ENCODE measurements around the gene ANKRD27.
A peak's percentile ranks its signal among the peaks of the same experiment; 100 is the strongest.
"Not testable (repeated sequence)": the region's sequence is repeated elsewhere in the genome, so short reads cannot be mapped to it uniquely, and the experiment has no call there.

The ANKRD27 gene

DNA sequence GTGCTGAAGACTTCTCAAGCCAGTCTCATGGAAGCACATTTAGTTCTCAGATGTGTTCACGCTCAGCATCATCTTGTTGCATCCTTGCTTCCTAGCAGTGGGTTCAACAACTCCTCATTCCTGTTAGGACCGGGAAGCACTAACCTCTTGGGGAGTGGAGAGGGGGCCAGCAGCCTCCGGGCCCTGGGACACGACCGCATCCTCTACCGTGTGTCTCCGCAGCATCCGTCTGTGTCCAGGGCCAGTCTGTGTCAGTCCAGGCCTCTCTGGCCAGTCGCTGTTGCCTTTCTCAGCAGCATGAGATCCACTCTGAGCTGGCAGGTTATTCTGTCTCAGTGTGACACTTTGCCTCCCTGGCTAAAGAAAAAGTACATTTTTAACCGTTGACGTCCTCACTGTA lies 77.0 kb downstream of the ANKRD27 start:
- no peak for FAIRE-seq

DNA sequence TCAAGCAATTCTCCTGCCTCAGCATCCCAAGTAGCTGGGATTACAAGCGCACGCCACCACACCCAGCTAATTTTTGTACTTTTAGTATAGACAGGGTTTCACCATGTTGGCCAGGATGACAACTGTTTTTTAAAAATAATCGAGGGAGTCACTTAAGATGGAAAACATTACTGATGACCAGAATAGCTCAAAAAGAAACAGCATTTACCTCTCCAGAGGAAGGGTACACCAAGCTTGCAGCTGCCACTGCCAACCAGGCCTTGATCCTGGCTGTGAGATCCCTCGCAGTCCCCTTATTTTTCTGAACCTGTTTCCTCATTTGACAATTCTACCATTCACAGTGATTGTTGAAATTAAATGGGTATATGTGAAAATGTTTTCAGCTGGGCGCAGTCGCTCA lies 79.5 kb downstream of the ANKRD27 start:
- FAIRE-seq = no peak

- FAIRE-seq = no peak
These were observed 81.0 kb downstream of the ANKRD27 start for GRCh38 chr19:32594021-32594420.

GRCh38 chr19:32587747-32588504 lies 87.1 kb downstream of the ANKRD27 start:
- not testable (repeated sequence) for FAIRE-seq

GRCh38 chr19:32581705-32582179 lies 93.2 kb downstream of the ANKRD27 start:
- no peak for FAIRE-seq

GRCh38 chr19:32580901-32581704 lies 93.9 kb downstream of the ANKRD27 start, which contains the start of gene PDCD5:
Gene PDCD5 (plus strand): TSS chr19:32581190. CDS start chr19:32581262, 72 bp downstream.
- FAIRE-seq = no peak

GRCh38 chr19:32580353-32580900 lies 94.6 kb downstream of the ANKRD27 start:
- FAIRE-seq = no peak

- FAIRE-seq = no peak
These were observed 98.2 kb downstream of the ANKRD27 start for GRCh38 chr19:32576790-32577189.

DNA sequence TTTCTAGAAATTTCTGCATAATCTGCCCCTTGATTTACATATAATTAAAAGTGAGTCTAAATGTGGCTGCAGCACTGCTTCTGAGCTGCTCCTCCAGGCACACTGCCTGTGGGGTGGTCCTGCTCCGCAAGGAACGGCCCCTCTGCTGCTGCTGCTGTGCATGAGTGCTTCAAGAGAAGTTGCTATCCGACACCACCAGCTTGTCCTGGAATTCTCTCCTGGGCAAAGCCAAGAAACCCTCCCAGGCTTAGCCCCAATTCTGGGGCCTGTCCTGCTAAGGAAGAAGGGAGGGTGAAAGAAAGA lies 101.5 kb downstream of the ANKRD27 start:
- no peak for FAIRE-seq

DNA sequence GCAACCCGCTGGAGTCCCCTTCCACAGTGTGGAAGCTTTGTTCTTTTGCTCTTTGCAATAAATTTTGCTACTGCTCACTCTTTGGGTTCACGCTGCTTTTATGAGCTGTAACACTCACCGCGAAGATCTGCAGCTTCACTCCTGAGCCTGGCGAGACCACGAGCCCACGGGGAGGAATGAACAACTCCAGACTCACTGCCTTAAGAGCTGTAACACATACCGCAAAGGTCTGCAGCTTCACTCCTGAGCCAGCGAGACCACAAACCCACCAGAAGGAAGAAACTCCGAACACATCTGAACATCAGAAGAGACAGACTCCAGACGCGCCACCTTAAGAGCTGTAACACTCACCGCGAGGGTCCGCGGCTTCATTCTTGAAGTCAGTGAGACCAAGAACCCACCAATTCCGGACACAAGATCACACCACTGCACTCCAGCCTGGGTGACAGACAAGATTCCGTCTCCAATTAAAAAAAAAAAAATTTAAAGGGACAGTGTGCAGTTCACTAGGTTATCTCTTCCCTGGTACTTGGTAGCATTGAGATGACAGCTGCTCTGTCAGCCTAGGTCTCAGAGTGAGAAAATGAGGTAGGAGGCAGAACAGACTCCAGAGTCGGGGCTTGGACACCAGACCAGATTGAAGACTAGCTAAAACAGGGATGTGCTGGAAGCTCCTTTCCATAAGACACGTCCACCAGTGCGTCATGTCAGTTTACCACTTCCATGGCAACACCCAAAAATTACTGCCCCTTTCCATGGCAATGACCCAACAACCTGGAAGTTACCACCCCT lies 102.1 kb downstream of the ANKRD27 start:
- not testable (repeated sequence) for FAIRE-seq

DNA sequence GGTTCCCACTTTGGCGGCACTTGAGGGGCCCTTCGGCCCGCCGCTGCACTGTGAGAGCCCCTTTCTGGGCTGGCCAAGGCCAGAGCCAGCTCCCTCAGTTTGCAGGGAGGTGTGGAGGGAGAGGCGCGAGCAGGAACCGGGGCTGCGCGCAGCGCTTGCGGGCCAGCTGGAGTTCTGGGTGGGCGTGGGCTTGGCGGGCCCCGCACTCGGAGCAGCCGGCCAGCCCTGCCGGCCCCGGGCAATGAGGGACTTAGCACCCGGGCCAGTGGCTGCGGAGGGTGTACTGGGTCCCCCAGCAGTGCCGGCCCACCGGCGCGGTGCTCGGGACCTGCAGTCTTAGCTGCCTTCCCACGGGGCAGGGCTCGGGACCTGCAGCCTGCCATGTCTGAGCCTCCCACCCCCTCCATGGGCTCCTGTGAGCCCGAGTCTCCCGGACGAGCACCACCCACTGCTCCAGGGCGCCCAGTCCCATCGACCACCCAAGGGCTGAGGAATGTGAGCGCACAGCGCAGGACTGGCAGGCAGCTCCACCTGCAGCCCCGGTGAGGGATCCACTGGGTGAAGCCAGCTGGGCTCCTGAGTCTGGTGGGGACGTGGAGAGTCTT lies 103.4 kb downstream of the ANKRD27 start:
- FAIRE-seq = not testable (repeated sequence)

- peak; percentile 65 for FAIRE-seq
These were observed 104.7 kb downstream of the ANKRD27 start for GRCh38 chr19:32570081-32570785.

GRCh38 chr19:32567486-32567885 lies 107.5 kb downstream of the ANKRD27 start:
- no peak for FAIRE-seq

DNA sequence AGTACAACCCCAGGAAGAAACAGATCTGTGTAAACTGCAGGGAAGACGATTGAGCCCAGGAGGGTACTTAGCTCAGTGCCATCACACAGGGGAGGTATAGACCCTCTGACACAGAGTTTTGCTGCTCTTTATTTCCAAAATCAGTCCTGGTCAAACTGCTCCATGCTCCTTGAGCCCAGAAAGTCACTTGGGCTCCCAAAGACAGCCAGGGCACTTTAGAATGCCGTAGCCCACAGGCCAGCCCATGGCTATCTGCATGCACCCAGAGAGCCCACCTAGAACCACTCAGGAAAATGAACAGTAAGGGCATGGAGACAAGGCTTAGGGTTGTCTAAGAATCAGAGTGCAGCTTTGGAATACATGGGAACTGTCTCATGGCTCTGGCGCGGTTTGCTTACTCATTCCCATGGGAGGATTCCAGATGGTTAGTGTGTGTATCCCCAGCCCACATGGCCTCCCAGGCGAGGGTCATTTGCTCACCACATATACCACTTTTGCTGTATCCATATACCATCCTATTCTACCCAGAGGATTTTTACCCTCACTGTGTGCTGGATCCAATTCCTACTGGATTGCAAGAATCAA lies 108.6 kb downstream of the ANKRD27 start:
- FAIRE-seq = no peak

GRCh38 chr19:32563761-32564160 lies 111.2 kb downstream of the ANKRD27 start:
- no peak for FAIRE-seq

DNA sequence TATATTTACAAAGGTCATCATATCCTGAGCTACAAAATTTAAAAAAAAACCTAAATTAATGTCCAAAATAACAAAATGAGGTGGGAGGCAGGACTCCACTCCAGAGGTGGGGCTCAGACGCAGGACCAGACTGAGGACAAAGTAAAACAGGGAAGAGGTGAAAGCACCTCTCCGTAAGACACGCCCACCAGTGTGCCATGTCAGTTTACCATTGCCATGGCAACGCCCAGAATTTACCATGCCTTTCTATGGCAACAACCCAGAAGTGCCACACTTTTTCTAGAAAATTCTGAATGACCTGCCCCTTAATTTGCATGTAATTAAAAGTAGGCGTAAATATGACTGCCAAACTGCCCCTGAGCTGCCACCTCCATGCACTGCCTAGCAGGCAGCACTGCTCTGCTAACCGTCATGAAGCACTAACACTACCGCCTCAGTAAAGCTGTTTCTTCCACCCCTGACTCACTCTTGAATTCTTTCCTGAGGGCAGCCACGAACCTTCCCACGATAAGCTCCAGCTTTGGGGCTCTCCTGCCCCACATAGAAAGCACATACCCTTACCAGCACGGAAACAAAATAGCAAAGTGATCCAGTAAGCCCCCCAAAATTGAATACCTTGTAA lies 116.3 kb downstream of the ANKRD27 start:
- FAIRE-seq = no peak

GRCh38 chr19:32555786-32556185 lies 119.2 kb downstream of the ANKRD27 start:
- no peak for FAIRE-seq

DNA sequence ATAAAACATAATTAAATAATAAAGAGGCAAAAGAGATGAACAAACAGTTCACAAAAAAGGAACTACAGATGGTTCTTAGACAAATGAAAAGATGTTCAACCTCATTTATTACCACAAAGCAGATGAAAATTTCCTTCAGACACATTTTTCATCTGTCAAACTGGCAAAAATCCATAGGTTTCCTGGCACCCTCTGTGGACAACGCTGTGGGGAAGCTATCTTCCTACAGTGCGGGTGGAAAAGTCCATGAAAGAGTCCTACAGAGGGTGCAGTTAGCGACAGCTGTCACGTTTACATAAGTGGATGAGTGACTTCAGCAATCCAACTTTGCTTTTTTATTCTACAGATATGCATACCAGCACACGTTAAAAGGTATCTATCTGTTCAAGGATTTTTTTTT lies 124.3 kb downstream of the ANKRD27 start:
- no peak for FAIRE-seq
